Activated CD8-positive, alpha-beta memory T cell treated with anti-CD3 and anti-CD28 coated beads, Interleukin-2, amount 50 U/mL, for 1 hour (primary cell): ENCODE data around the gene SPAG17.

Experiments used
- DNase-seq: peaks from one replicate; pipeline ENCODE4 v3.0.0-alpha.2; 2020; ENCODE audit errors: extremely low read depth

Gene SPAG17

GRCh38 chr1:118118873-118119463 lies 66.1 kb downstream of the SPAG17 start:
- DNase-seq = no peak

GRCh38 chr1:118118469-118118868 lies 66.6 kb downstream of the SPAG17 start:
- DNase-seq = no peak

- DNase-seq = no peak
Observed at GRCh38 chr1:118117521-118117920, 67.5 kb downstream of the SPAG17 start.

- no peak for DNase-seq
Observed at GRCh38 chr1:118116909-118117308, 68.1 kb downstream of the SPAG17 start.

GRCh38 chr1:118116401-118116800 lies 68.6 kb downstream of the SPAG17 start:
- no peak for DNase-seq

GRCh38 chr1:118115567-118116295 lies 69.3 kb downstream of the SPAG17 start:
- no peak for DNase-seq

GRCh38 chr1:118113261-118113660 lies 71.8 kb downstream of the SPAG17 start:
- no peak for DNase-seq

- no peak for DNase-seq
Observed at GRCh38 chr1:118110580-118110979, 74.4 kb downstream of the SPAG17 start.

- no peak for DNase-seq
Observed at GRCh38 chr1:118104951-118105350, 80.1 kb downstream of the SPAG17 start.

GRCh38 chr1:118102445-118102844 lies 82.6 kb downstream of the SPAG17 start:
- no peak for DNase-seq

- no peak for DNase-seq
Observed at GRCh38 chr1:118101999-118102398, 83.0 kb downstream of the SPAG17 start.

GRCh38 chr1:118101515-118101844 lies 83.5 kb downstream of the SPAG17 start:
- DNase-seq = no peak

GRCh38 chr1:118100686-118101514 lies 84.1 kb downstream of the SPAG17 start:
- no peak for DNase-seq

- DNase-seq = no peak
Observed at GRCh38 chr1:118099686-118100085, 85.3 kb downstream of the SPAG17 start.

GRCh38 chr1:118097622-118098348 lies 87.2 kb downstream of the SPAG17 start:
- no peak for DNase-seq

GRCh38 chr1:118093017-118093416 lies 92.0 kb downstream of the SPAG17 start:
- no peak for DNase-seq

- DNase-seq = no peak
Observed at GRCh38 chr1:118090130-118090529, 94.9 kb downstream of the SPAG17 start.

- no peak for DNase-seq
Observed at GRCh38 chr1:118085365-118085764, 99.7 kb downstream of the SPAG17 start.

- no peak for DNase-seq
Observed at GRCh38 chr1:118084400-118084799, 100.6 kb downstream of the SPAG17 start.

GRCh38 chr1:118082984-118083383 lies 102.0 kb downstream of the SPAG17 start:
- DNase-seq = no peak

GRCh38 chr1:118081387-118081786 lies 103.6 kb downstream of the SPAG17 start:
- no peak for DNase-seq

GRCh38 chr1:118077331-118078045 lies 107.5 kb downstream of the SPAG17 start:
- DNase-seq = no peak
